GM12878 (cell line): Measurements from ENCODE around the gene FOXR1. TPM values are rescaled to one million over a fixed set of nuclear protein-coding genes. Genes with fewer than 3 reads are reported as not detected.

Experiments used
- BRCA1 ChIP-seq: IDR thresholded peaks from 2 replicates; pipeline ENCODE4 v1.6.1; 2011; ENCODE audit warnings: low read depth, low read length, improper control_type of control experiment
- CHD4 ChIP-seq: fragments of 200-600 bp; sonication (generic); IDR thresholded peaks from 2 replicates; pipeline ENCODE4 v1.6.1; 2016; ENCODE audit warnings: mild to moderate bottlenecking
- CREM ChIP-seq: IDR thresholded peaks from 2 replicates; pipeline ENCODE4 v1.6.1; 2014; ENCODE audit warnings: antibody characterized with exemption, low read depth
- ELK1 ChIP-seq: IDR thresholded peaks from 2 replicates; pipeline ENCODE4 v1.6.1; 2012; ENCODE audit warnings: low read depth, low read length, improper control_type of control experiment
- EZH2 ChIP-seq: IDR thresholded peaks from 2 replicates; pipeline ENCODE4 v1.6.1; 2012; ENCODE audit warnings: low read depth, mild to moderate bottlenecking, control low read depth, inconsistent platforms, low read length, borderline replicate concordance; ENCODE audit not compliant: control insufficient read depth
- FOS ChIP-seq: IDR thresholded peaks from 3 replicates; pipeline ENCODE4 v1.6.1; 2011; ENCODE audit warnings: borderline replicate concordance; ENCODE audit not compliant: insufficient read length; ENCODE audit errors: extremely low read depth
- FOXK2 ChIP-seq: fragments of 450-650 bp; IDR thresholded peaks from 2 replicates; pipeline ENCODE4 v1.6.1; 2017; ENCODE audit warnings: mild to moderate bottlenecking, moderate library complexity
- FOXM1 ChIP-seq: IDR thresholded peaks from 2 replicates; pipeline ENCODE4 v1.6.1; 2012; ENCODE audit warnings: low read depth, mild to moderate bottlenecking, inconsistent platforms, low read length, moderate library complexity
- GATAD2B ChIP-seq: fragments of 450-650 bp; conservative IDR thresholded peaks from 2 replicates; pipeline ENCODE4 v1.6.1; 2017; ENCODE audit warnings: low read depth, mild to moderate bottlenecking, moderate library complexity
- JUNB ChIP-seq: IDR thresholded peaks from 2 replicates; pipeline ENCODE4 v1.6.1; 2016; ENCODE audit warnings: antibody characterized with exemption, mild to moderate bottlenecking
- MEF2B ChIP-seq: fragments of 450-650 bp; IDR thresholded peaks from 2 replicates; pipeline ENCODE4 v1.6.1; 2018; ENCODE audit warnings: mild to moderate bottlenecking, moderate library complexity; ENCODE audit not compliant: partially characterized antibody, poor library complexity, severe bottlenecking
- MTA3 ChIP-seq: IDR thresholded peaks from 2 replicates; pipeline ENCODE4 v1.6.1; 2012; ENCODE audit warnings: low read length, inconsistent platforms, borderline replicate concordance
- MXI1 ChIP-seq: fragments of 150-350 bp; IDR thresholded peaks from 2 replicates; pipeline ENCODE4 v1.6.1; 2011; ENCODE audit warnings: low read depth, mild to moderate bottlenecking, inconsistent platforms, low read length, improper control_type of control experiment
- NFIC ChIP-seq: IDR thresholded peaks from 2 replicates; pipeline ENCODE4 v1.6.1; 2012; ENCODE audit warnings: low read depth, mild to moderate bottlenecking, inconsistent platforms, low read length, moderate library complexity
- NFYB ChIP-seq: IDR thresholded peaks from 2 replicates; pipeline ENCODE4 v1.6.1; 2011; ENCODE audit warnings: low read depth, mild to moderate bottlenecking, low read length, improper control_type of control experiment, moderate library complexity; ENCODE audit not compliant: insufficient read depth
- POU2F2 ChIP-seq: IDR thresholded peaks from 3 replicates; pipeline ENCODE4 v1.6.1; 2011; ENCODE audit warnings: low read depth, mild to moderate bottlenecking, low read length, borderline replicate concordance
- RAD51 ChIP-seq: fragments of 450-650 bp; IDR thresholded peaks from 2 replicates; pipeline ENCODE4 v1.6.1; 2016; ENCODE audit warnings: moderate library complexity, mild to moderate bottlenecking, inconsistent platforms
- RCOR1 ChIP-seq: conservative IDR thresholded peaks from 2 replicates; pipeline ENCODE4 v1.6.1; 2012; ENCODE audit warnings: low read depth, low read length, improper control_type of control experiment
- RFX5 ChIP-seq: IDR thresholded peaks from 2 replicates; pipeline ENCODE4 v1.6.1; 2011; ENCODE audit warnings: low read depth, low read length, improper control_type of control experiment
- RUNX3 ChIP-seq: IDR thresholded peaks from 2 replicates; pipeline ENCODE4 v1.6.1; 2012; ENCODE audit warnings: low read length, inconsistent platforms
- SKIL ChIP-seq: fragments of 450-650 bp; IDR thresholded peaks from 2 replicates; pipeline ENCODE4 v1.6.1; 2017; ENCODE audit warnings: mild to moderate bottlenecking, low read depth, inconsistent platforms; ENCODE audit not compliant: poor library complexity, severe bottlenecking
- SMARCA5 ChIP-seq: fragments of 450-650 bp; IDR thresholded peaks from 2 replicates; pipeline ENCODE4 v1.6.1; 2017; ENCODE audit warnings: mild to moderate bottlenecking
- SUZ12 ChIP-seq: fragments of 200-600 bp; sonication (generic); IDR thresholded peaks from one replicate; pipeline ENCODE4 v1.6.1; 2018; ENCODE audit warnings: antibody characterized with exemption, mild to moderate bottlenecking; ENCODE audit not compliant: unreplicated experiment
- YY1 ChIP-seq: IDR thresholded peaks from 2 replicates; pipeline ENCODE4 v1.6.1; 2011; ENCODE audit warnings: low read depth, mild to moderate bottlenecking, low read length
- ZNF24 ChIP-seq: fragments of 450-650 bp; IDR thresholded peaks from 2 replicates; pipeline ENCODE4 v1.6.1; 2017; ENCODE audit warnings: antibody characterized with exemption, mild to moderate bottlenecking
- ZSCAN29 ChIP-seq: fragments of 450-650 bp; IDR thresholded peaks from 2 replicates; pipeline ENCODE4 v1.6.1; 2017; ENCODE audit warnings: mild to moderate bottlenecking, moderate library complexity
- ZZZ3 ChIP-seq: IDR thresholded peaks from 2 replicates; pipeline ENCODE4 v1.6.1; 2011; ENCODE audit warnings: low read depth; ENCODE audit not compliant: control insufficient read depth, insufficient read length
- polyA plus RNA-seq, 11 experiments: library from polyadenylated mRNA; depleted of rRNA in 4 of 11; unstranded in 6 of 11; stranded (reverse) in 5 of 11; fragments of >200 nt; fragmentation: Nextera tagmentation in 4 of 11; fragmentation: Illumina TruSeq in 1 of 11; extraction: Ambion mirVana in 4 of 11; extraction: Trizol in 1 of 11; gene quantifications; 1 replicate in 1 of 11; 2 replicates in 10 of 11; pipeline versions ENCODE4 v1.2.1 to v1.2.3, GENCODE V29; 2011 to 2016; ENCODE audit warnings: inconsistent platforms in 2 of 11, missing spikeins in 2 of 11, low read depth in 1 of 11
- total RNA-seq, 4 experiments: library from RNA; depleted of rRNA in 3 of 4; stranded (reverse); fragments of >200 nt in 3 of 4; fragmentation: Illumina TruSeq in 1 of 4; extraction: Trizol in 1 of 4; gene quantifications; 2 replicates each; pipeline versions ENCODE4 v1.2.1 to v1.2.3, GENCODE V29; 2013 to 2021
- TF ChIP-seq, protein P1 (sequence below): IDR thresholded peaks from 2 replicates; pipeline ENCODE4 v1.6.1; 2012; ENCODE audit warnings: low read depth, low read length, improper control_type of control experiment
- TF ChIP-seq, protein P2 (sequence below): IDR thresholded peaks from 2 replicates; pipeline ENCODE4 v1.6.1; 2011; ENCODE audit warnings: low read depth, low read length, improper control_type of control experiment, borderline replicate concordance

Gene FOXR1
- total and polyA plus RNA-seq, 10 of the 15 experiments (the other 5 are each of a cell fraction or from before 2014, with no cell fraction given) = not detected

GRCh38 chr11:118930094-118930712 lies 41.4 kb upstream of the FOXR1 start (continued):
- no peak for TF ChIP-seq SKIL
- TF ChIP-seq SMARCA5 = peak; percentile 67; the same call in 1 of the 2 replicates
- no peak for TF ChIP-seq POU2F2
- TF ChIP-seq GATAD2B = peak; percentile 58
- TF ChIP-seq, protein P1, sequence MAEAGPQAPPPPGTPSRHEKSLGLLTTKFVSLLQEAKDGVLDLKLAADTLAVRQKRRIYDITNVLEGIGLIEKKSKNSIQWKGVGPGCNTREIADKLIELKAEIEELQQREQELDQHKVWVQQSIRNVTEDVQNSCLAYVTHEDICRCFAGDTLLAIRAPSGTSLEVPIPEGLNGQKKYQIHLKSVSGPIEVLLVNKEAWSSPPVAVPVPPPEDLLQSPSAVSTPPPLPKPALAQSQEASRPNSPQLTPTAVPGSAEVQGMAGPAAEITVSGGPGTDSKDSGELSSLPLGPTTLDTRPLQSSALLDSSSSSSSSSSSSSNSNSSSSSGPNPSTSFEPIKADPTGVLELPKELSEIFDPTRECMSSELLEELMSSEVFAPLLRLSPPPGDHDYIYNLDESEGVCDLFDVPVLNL = no peak
- no peak; the same call in 1 of the 2 replicates for TF ChIP-seq CREM
- TF ChIP-seq MEF2B = peak; percentile 28
- no peak for TF ChIP-seq BRCA1
- TF ChIP-seq CHD4 = no peak
- no peak for TF ChIP-seq NFYB
- TF ChIP-seq FOXM1 = no peak
- TF ChIP-seq ZZZ3 = no peak
- no peak for TF ChIP-seq ZNF24
- no peak for TF ChIP-seq JUNB
- TF ChIP-seq RAD51 = no peak
- TF ChIP-seq ZSCAN29 = no peak
- TF ChIP-seq FOXK2 = no peak
- TF ChIP-seq NFIC = no peak
- TF ChIP-seq, protein P2, sequence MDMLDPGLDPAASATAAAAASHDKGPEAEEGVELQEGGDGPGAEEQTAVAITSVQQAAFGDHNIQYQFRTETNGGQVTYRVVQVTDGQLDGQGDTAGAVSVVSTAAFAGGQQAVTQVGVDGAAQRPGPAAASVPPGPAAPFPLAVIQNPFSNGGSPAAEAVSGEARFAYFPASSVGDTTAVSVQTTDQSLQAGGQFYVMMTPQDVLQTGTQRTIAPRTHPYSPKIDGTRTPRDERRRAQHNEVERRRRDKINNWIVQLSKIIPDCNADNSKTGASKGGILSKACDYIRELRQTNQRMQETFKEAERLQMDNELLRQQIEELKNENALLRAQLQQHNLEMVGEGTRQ = no peak
- TF ChIP-seq MXI1 = no peak
- peak; percentile 62; the same call in 1 of the 2 replicates for TF ChIP-seq YY1
- TF ChIP-seq ELK1 = no peak
- TF ChIP-seq FOS = no peak
- TF ChIP-seq MTA3 = no peak
- TF ChIP-seq RFX5 = no peak
- peak; percentile 82; the same call in 1 of the 2 replicates for TF ChIP-seq RCOR1
- TF ChIP-seq EZH2 = no peak
- TF ChIP-seq SUZ12 = no peak
- TF ChIP-seq RUNX3 = no peak
